Ovary (tissue), 3 donors: ENCODE data around the gene SRRM2.

Experiments
- EP300 ChIP-seq: sonication (generic); formaldehyde crosslinking; IDR thresholded peaks from one replicate; pipeline ENCODE4 v1.6.1; 2017; ENCODE audit warnings: antibody characterized with exemption
- POLR2A ChIP-seq: fragments of 450-650 bp; IDR thresholded peaks from one replicate; pipeline ENCODE4 v1.6.1; 2017; ENCODE audit warnings: antibody characterized with exemption, mild to moderate bottlenecking, moderate library complexity
- TF ChIP-seq, protein P1 (sequence below), 3 donors: fragments of 450-650 bp in 2 of 3; fragments of 200-600 bp in 1 of 3; IDR thresholded peaks; one replicate each; pipeline versions ENCODE4 v1.5.1 to v1.8.0; 2016 to 2022; ENCODE audit warnings: antibody characterized with exemption in 3 of 3, mild to moderate bottlenecking in 1 of 3
- donor health status: DM: no; HTN: no; CAD: no.

DNA sequence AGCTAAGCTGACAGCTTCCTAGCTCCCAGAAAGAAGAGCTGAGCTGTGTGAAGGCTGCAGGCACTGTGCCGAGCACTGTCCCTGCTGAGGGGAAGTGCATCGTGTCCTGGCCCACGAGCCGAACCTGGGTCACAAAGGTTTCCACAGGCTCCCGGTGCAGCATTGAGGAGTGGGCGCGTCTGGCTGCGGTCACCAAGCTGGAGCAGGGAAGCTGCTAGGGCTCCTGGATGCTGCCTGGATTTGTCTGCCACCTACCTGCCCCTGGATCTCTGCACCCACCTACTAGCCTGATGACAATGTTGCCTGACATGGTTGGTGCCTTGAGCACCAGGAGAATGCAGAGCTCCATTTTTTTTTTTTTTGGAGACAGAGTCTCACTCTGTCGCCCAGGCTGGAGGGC is 6.5 kb upstream of the SRRM2 start:
- TF ChIP-seq POLR2A (no peak), EP300 (no peak)
- TF ChIP-seq, protein P1, sequence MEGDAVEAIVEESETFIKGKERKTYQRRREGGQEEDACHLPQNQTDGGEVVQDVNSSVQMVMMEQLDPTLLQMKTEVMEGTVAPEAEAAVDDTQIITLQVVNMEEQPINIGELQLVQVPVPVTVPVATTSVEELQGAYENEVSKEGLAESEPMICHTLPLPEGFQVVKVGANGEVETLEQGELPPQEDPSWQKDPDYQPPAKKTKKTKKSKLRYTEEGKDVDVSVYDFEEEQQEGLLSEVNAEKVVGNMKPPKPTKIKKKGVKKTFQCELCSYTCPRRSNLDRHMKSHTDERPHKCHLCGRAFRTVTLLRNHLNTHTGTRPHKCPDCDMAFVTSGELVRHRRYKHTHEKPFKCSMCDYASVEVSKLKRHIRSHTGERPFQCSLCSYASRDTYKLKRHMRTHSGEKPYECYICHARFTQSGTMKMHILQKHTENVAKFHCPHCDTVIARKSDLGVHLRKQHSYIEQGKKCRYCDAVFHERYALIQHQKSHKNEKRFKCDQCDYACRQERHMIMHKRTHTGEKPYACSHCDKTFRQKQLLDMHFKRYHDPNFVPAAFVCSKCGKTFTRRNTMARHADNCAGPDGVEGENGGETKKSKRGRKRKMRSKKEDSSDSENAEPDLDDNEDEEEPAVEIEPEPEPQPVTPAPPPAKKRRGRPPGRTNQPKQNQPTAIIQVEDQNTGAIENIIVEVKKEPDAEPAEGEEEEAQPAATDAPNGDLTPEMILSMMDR (IDR thresholded peaks at IDR 0.05) = no peak
